Lower leg skin (tissue), 3 donors: ENCODE data around the gene DNPH1.

Source experiments
- CTCF ChIP-seq, 3 donors: fragments of 450-650 bp; IDR thresholded peaks; one replicate each; pipeline ENCODE4 v1.5.1; 2016; ENCODE audit warnings: antibody characterized with exemption in 3 of 3, mild to moderate bottlenecking in 3 of 3, moderate library complexity in 2 of 3
- POLR2A ChIP-seq, 2 donors: fragments of 450-650 bp; IDR thresholded peaks; one replicate each; pipeline ENCODE4 v1.6.1; 2016 to 2017; ENCODE audit warnings: antibody characterized with exemption in 2 of 2, mild to moderate bottlenecking in 1 of 2, moderate library complexity in 1 of 2

GRCh38 chr6:43250992-43251373, 21.7 kb upstream of the DNPH1 start:
- TF ChIP-seq CTCF (IDR thresholded peaks at IDR 0.05) = no peak
- no peak for TF ChIP-seq POLR2A (IDR thresholded peaks at IDR 0.05)
